A549 treated with DMSO at 1 μM for 4 hours (cell line): ENCODE measurements around the gene UQCRC1. TPM values are rescaled to one million over a fixed set of nuclear protein-coding genes. Genes with fewer than 3 reads are reported as not detected.

ENCODE experiments used
- total RNA-seq: library from RNA; stranded (reverse); fragments of 200-300 nt; extraction: Qiagen RNA extraction; gene quantifications from 5 replicates; pipeline ENCODE4 v1.2.3, GENCODE V29; 2022; ENCODE audit warnings: low read depth

Gene UQCRC1
- total RNA-seq: 171 to 237 TPM (median 183 TPM) in 5 replicates

GRCh38 chr3:48609088-48610005, at the start of gene UQCRC1:
Gene UQCRC1, minus strand, starts transcription at chr3:48609646. Its CDS starts 26 bp downstream, at chr3:48609620.

GRCh38 chr3:48635222-48636021, 26.0 kb upstream of the UQCRC1 start, which contains the start of gene SLC26A6:
Gene SLC26A6, minus strand, starts transcription at chr3:48635461. Its CDS starts 68 bp downstream, at chr3:48635393.

GRCh38 chr3:48621461-48621869, 12.0 kb upstream of the UQCRC1 start, which contains the start of gene TMEM89:
Gene TMEM89, minus strand, starts transcription at chr3:48621769. Its CDS starts 13 bp downstream, at chr3:48621756.

GRCh38 chr3:48595075-48595525, 14.3 kb downstream of the UQCRC1 start, which contains the start of gene COL7A1:
Gene COL7A1, minus strand, starts transcription at chr3:48595329. Its CDS starts 170 bp downstream, at chr3:48595159.

GRCh38 chr3:48563382-48563918, 46.0 kb downstream of the UQCRC1 start, which contains the start of gene UCN2:
Gene UCN2, minus strand, starts transcription at chr3:48563781. Its CDS starts 657 bp downstream, at chr3:48563124.

GRCh38 chr3:48556796-48557626, 52.4 kb downstream of the UQCRC1 start, which contains the start of gene PFKFB4:
Gene PFKFB4, minus strand, starts transcription at chr3:48556803. Its CDS starts 26 bp downstream, at chr3:48556777.

Other genes with a start within 250 kb of the UQCRC1 start
- not detected in 5 replicates for gene FBXW12, start 237.4 kb downstream of the UQCRC1 start, total RNA-seq
- gene PLXNB1, start 179.6 kb downstream of the UQCRC1 start, total RNA-seq: 13.2 to 15.8 TPM (median 15.1 TPM) in 5 replicates
- gene CCDC51, start 169.5 kb downstream of the UQCRC1 start, total RNA-seq: 25.1 to 28.0 TPM (median 27.4 TPM) in 5 replicates
- 277 to 368 TPM (median 288 TPM) in 5 replicates for gene TMA7, start 169.4 kb downstream of the UQCRC1 start, total RNA-seq
- gene ATRIP, start 162.9 kb downstream of the UQCRC1 start, total RNA-seq: 7.3 to 9.8 TPM (median 9.4 TPM) in 5 replicates
- gene SHISA5, start 105.5 kb downstream of the UQCRC1 start, total RNA-seq: 112 to 141 TPM (median 121 TPM) in 5 replicates
- gene PFKFB4, start 52.8 kb downstream of the UQCRC1 start, total RNA-seq: 15.6 to 24.2 TPM (median 17.2 TPM) in 5 replicates
- 8.8 to 14.2 TPM (median 10.2 TPM) in 5 replicates for gene UCN2, start 45.9 kb downstream of the UQCRC1 start, total RNA-seq
- 139 to 257 TPM (median 204 TPM) in 5 replicates for gene COL7A1, start 14.3 kb downstream of the UQCRC1 start, total RNA-seq
- not detected in 5 replicates for gene TMEM89, start 12.1 kb upstream of the UQCRC1 start, total RNA-seq
- gene SLC26A6, start 25.8 kb upstream of the UQCRC1 start, total RNA-seq: 14.4 to 19.9 TPM (median 19.4 TPM) in 5 replicates
- 3.7 to 5.5 TPM (median 4.5 TPM) in 5 replicates for gene CELSR3, start 53.2 kb upstream of the UQCRC1 start, total RNA-seq
- 6.6 to 10.6 TPM (median 9.0 TPM) in 5 replicates for gene NCKIPSD, start 76.3 kb upstream of the UQCRC1 start, total RNA-seq
- gene IP6K2, start 107.6 kb upstream of the UQCRC1 start, total RNA-seq: 43.9 to 50.9 TPM (median 49.0 TPM) in 5 replicates
- gene PRKAR2A, start 238.2 kb upstream of the UQCRC1 start, total RNA-seq: 16.9 to 22.1 TPM (median 21.3 TPM) in 5 replicates